Common myeloid progenitor, CD34-positive (primary cell): ENCODE results near the gene TMEM43.

Source experiments
- CTCF ChIA-PET: fragments of 350-600 bp; sonication (Branson Sonifier 250); formaldehyde crosslinking; loops from one replicate; lab custom pipeline; 2021; ENCODE audit warnings: antibody characterized with exemption; lab: Charles Lee
- POLR2A ChIA-PET: fragments of 350-600 bp; sonication (Branson Sonifier 250); formaldehyde crosslinking; loops from one replicate; lab custom pipeline; 2021; ENCODE audit warnings: antibody characterized with exemption; lab: Charles Lee
- DNase-seq, 3 donors: peaks; one replicate each; pipeline versions ENCODE4 v3.0.0 to v3.0.0-alpha.2; 2013
- H3K27ac ChIP-seq, 2 experiments: 1 replicate in 1 of 2; 2 replicates in 1 of 2; pipeline ENCODE4 v1.7.0; 2013; ENCODE audit warnings: inconsistent platforms in 2 of 2, low read length in 2 of 2, mild to moderate bottlenecking in 2 of 2, low read depth in 1 of 2, moderate library complexity in 1 of 2; ENCODE audit not compliant: severe bottlenecking in 2 of 2, insufficient read depth in 1 of 2, poor library complexity in 1 of 2
- H3K27me3 ChIP-seq, 5 experiments: replicated peaks in 2 of 5; 1 replicate in 3 of 5; 2 replicates in 2 of 5; pipeline versions ENCODE4 v1.6.1 to v1.7.0; 2013; ENCODE audit warnings: low read length in 4 of 5, mild to moderate bottlenecking in 2 of 5, moderate library complexity in 2 of 5, inconsistent platforms in 1 of 5; ENCODE audit not compliant: insufficient read depth in 5 of 5, control insufficient read depth in 4 of 5
- H3K36me3 ChIP-seq, 4 experiments: 1 replicate in 2 of 4; 2 replicates in 2 of 4; pipeline versions ENCODE4 v1.6.1 to v1.7.0; 2013; ENCODE audit warnings: low read length in 3 of 4, control low read depth in 1 of 4, mild to moderate bottlenecking in 1 of 4; ENCODE audit not compliant: control insufficient read depth in 4 of 4, insufficient read depth in 4 of 4
- H3K4me1 ChIP-seq, 4 experiments: 1 replicate in 3 of 4; 2 replicates in 1 of 4; pipeline versions ENCODE4 v1.6.1 to v1.7.1; 2013; ENCODE audit warnings: low read length in 3 of 4, mild to moderate bottlenecking in 3 of 4, control low read depth in 1 of 4, inconsistent platforms in 1 of 4, moderate library complexity in 1 of 4; ENCODE audit not compliant: control insufficient read depth in 4 of 4, insufficient read depth in 4 of 4; ENCODE audit errors: control extremely low read depth in 1 of 4
- H3K4me3 ChIP-seq, 7 experiments: 1 replicate in 4 of 7; 2 replicates in 3 of 7; pipeline versions ENCODE4 v1.5.1 to v1.7.0; 2013; ENCODE audit warnings: mild to moderate bottlenecking in 7 of 7, low read length in 6 of 7, moderate library complexity in 6 of 7, inconsistent platforms in 2 of 7, low read depth in 2 of 7, control low read depth in 1 of 7; ENCODE audit not compliant: insufficient read depth in 4 of 7, control insufficient read depth in 1 of 7; ENCODE audit errors: extremely low read depth in 1 of 7
- H3K9me3 ChIP-seq, 5 experiments: 1 replicate in 4 of 5; 2 replicates in 1 of 5; pipeline versions ENCODE4 v1.6.1 to v1.7.1; 2013; ENCODE audit warnings: low read length in 4 of 5, mild to moderate bottlenecking in 2 of 5, inconsistent platforms in 1 of 5, low read depth in 1 of 5, moderate library complexity in 1 of 5; ENCODE audit not compliant: control insufficient read depth in 4 of 5, insufficient read depth in 2 of 5; ENCODE audit errors: control extremely low read depth in 1 of 5
- WGBS: methylation state at CpG from one replicate; pipeline ENCODE4 v1.1.5; 2013; ENCODE audit not compliant: insufficient coverage; 5-methylcytosine and 5-hydroxymethylcytosine counted together

Gene TMEM43

DNA sequence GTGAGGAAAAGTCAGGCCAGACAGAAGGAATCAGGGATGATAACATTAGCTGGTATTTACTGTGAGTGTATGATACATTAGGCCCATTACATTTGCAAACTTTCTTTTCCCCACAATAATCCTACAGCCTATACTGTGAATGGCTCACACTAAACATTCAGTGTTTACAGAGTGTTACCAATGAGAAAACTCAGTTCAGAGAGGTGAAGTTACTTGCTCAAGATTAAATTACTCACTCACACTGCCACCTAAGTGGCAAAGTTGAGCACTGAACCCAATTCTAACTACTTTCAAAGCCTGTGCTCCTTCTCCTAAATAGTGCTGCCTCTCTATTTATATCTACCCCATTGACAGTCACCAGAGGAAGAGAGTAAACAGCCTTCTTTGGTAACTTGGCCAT lies 45.0 kb downstream of the TMEM43 start:
- no peak overlapping the region for H3K27ac ChIP-seq
- peaks cover 0 to 2% (median 0%) of the 10 kb centered on the region in 5 experiments for H3K27me3 ChIP-seq
- H3K36me3 ChIP-seq: peaks cover 35 to 77% (median 58%) of the 10 kb centered on the region in 4 experiments
- no peak overlapping the region for H3K4me3 ChIP-seq
- ChIA-PET CTCF (interaction anchor here (1.1 to 1.6 kb wide), 3 partner anchors 12 to 17 kb away, joined by 3 to 4 read pairs (median 3); no protein-coding TSS in a partner anchor), POLR2A (no interaction called here)
- DNase-seq: no peak
- H3K9me3 ChIP-seq: peaks cover 0 to 3% (median 0%) of the 10 kb centered on the region in 5 experiments
- peaks cover 0 to 3% (median 2%) of the 10 kb centered on the region in 4 experiments for H3K4me1 ChIP-seq

DNA sequence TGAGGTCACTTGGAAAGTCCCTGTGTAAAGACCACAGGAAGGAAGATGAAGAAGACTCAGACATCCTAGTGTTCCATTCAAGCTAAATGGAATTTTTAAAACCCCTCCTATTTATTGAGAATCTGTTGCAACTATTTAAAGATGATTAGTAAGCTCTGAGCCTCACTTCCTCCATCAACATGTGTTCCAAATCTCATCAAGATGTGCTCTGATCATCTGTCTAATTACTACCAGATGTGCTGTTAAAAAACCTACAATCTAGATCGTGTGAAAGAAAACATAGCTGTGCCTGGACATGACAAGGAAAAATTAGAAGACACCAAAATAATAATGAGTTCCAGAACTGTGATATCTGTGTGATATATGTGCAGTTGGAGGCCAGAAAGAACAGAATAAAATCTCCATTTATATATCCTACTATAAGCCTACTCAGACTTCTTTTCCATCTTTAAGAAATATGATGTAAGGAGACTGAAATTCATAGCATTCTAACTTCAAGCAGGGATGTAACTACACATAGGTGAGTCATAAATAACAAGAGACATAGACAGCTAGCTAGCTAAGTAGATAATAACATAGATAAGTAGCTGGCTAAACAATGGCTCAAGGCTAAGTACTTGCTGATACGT lies 45.8 kb downstream of the TMEM43 start:
- peaks cover 35 to 69% (median 50%) of the 10 kb centered on the region in 4 experiments for H3K36me3 ChIP-seq
- WGBS: no CpG with 5 or more reads among the region's 2 CpGs
- no peak overlapping the region for H3K27ac ChIP-seq
- no peaks in the 10 kb centered on the region for H3K9me3 ChIP-seq
- H3K4me3 ChIP-seq: no peak overlapping the region
- ChIA-PET CTCF (interaction anchor here (0.8 to 1.6 kb wide), 6 partner anchors 13 to 29 kb away, joined by 3 to 4 read pairs (median 3); no protein-coding TSS in a partner anchor), POLR2A (no interaction called here)
- H3K27me3 ChIP-seq: peaks cover 0 to 3% (median 0%) of the 10 kb centered on the region in 5 experiments
- no peak for DNase-seq
- H3K4me1 ChIP-seq: peaks cover 0 to 11% (median 9%) of the 10 kb centered on the region in 4 experiments

DNA sequence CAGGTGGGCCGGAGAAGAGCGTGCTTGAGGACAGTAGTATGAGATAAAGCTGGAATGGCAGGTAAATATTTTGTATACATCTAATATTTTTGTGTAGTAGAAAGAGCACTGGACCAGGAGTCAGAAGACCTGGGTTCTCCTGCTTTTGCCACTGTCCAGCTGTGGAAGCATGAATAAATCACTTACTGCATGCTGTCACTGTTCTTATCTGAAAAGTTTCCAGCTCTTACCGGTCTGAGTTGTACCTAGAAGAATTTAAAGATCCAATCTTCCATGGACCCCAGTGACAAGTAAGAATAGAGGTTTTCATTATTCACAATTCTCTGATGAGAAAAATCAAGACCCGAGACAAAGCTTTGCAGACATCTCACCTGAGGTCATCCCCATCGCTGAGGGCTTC lies 47.6 kb downstream of the TMEM43 start:
- CTCF ChIA-PET: interaction anchor here (0.8 kb wide), 1 partner anchor 19 kb away, joined by 3 read pairs; no protein-coding TSS in a partner anchor
- peaks cover 0 to 3% (median 0%) of the 10 kb centered on the region in 5 experiments for H3K27me3 ChIP-seq
- peaks cover 23 to 52% (median 40%) of the 10 kb centered on the region in 4 experiments for H3K36me3 ChIP-seq
- H3K4me1 ChIP-seq: peaks cover 3 to 24% (median 20%) of the 10 kb centered on the region in 4 experiments
- no peak overlapping the region for H3K27ac ChIP-seq
- no peak for DNase-seq
- POLR2A ChIA-PET: interaction anchor here (0.5 kb wide), 1 partner anchor 480 kb away, joined by 3 read pairs; no protein-coding TSS in a partner anchor
- no peaks in the 10 kb centered on the region for H3K9me3 ChIP-seq
- 97% methylated on average over 5 of the region's 5 CpGs for WGBS
- no peak overlapping the region for H3K4me3 ChIP-seq

DNA sequence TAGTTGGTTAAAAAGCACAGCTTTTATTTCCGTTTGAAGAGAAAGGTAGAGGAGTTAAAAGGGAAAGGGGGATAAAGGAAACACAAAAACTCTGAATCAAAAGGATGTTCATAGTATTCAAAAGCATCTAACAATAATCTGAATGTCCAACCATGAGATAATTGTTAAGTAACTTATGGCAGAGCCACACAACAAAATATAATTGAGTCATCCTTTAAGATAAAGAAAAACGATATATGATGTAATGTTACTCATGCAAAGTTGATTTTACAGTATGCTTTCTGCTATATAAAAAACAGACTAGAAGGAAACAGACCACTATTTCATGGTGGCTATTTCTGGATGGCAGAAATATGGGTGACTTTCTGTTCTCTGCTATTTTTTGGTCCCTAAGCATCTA lies 49.6 kb downstream of the TMEM43 start:
- no peak overlapping the region for H3K27ac ChIP-seq
- DNase-seq: no peak
- no peak overlapping the region for H3K4me3 ChIP-seq
- H3K4me1 ChIP-seq: peaks cover 13 to 37% (median 28%) of the 10 kb centered on the region in 4 experiments
- peaks cover 0 to 3% (median 0%) of the 10 kb centered on the region in 5 experiments for H3K27me3 ChIP-seq
- H3K9me3 ChIP-seq: no peaks in the 10 kb centered on the region
- CTCF ChIA-PET: interaction anchor here (1.1 to 2.2 kb wide), 3 partner anchors 10 to 278 kb away, joined by 3 to 8 read pairs (median 3); no protein-coding TSS in a partner anchor
- POLR2A ChIA-PET: no interaction called here
- peaks cover 13 to 33% (median 25%) of the 10 kb centered on the region in 4 experiments for H3K36me3 ChIP-seq
- WGBS: no CpG with 5 or more reads among the region's 2 CpGs

GRCh38 chr3:14175383-14176037 lies 50.7 kb downstream of the TMEM43 start:
- ChIA-PET POLR2A (interaction anchor here (1.9 kb wide), 1 partner anchor 31 kb away, joined by 4 read pairs; no protein-coding TSS in a partner anchor), CTCF (interaction anchor here (0.7 to 2.2 kb wide), 5 partner anchors 11 to 36 kb away, joined by 3 to 8 read pairs (median 3); no protein-coding TSS in a partner anchor)
- Histone ChIP-seq H3K4me3 (peak overlapping the region in 1 of 7 experiments; percentile 29), H3K36me3 (peaks cover 10 to 24% (median 17%) of the 10 kb centered on the region in 4 experiments), H3K27ac (no peak overlapping the region), H3K9me3 (no peaks in the 10 kb centered on the region), H3K27me3 (peaks cover 0 to 3% (median 0%) of the 10 kb centered on the region in 5 experiments), H3K4me1 (peaks cover 16 to 39% (median 32%) of the 10 kb centered on the region in 4 experiments)
- peak; percentile 74 to 92 (median 89) for DNase-seq
- 0% methylated on average over 1 of the region's 3 CpGs for WGBS

DNA sequence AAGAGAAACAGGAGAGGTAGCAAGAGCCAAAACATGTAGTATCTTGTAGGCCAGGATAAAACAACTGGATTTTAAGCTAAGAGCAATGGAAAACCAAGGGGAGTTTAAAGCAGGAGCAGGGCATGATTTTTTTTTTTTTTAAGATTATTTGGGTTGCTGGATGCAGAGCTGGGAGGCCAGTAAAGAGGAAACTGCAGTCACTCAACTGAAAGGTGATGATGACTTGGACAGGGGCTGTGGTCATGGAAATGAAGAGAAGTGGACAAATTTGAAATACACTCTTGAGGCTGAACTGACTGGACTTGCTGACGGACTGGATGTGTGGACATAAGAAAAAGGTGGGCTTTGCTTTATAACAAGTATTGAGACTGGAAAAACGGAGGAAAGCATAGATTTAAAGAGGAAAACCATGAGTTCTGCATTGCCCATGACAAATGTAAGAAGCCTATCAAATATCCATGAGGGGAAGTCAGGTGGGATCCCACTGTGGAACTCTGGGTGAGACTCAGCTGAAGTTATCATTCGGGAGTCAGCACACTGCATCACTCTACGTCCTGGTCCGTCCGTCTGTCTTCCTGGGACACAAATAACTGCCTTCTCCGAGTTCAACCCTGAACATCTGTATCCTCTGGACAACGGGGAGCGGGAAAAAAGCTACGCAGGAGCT lies 52.9 kb downstream of the TMEM43 start:
- POLR2A ChIA-PET: interaction anchor here (0.6 to 1.6 kb wide), 5 partner anchors 12 to 921 kb away, joined by 3 to 8 read pairs (median 6); partner anchors contain the start of gene RBSN
- H3K4me1 ChIP-seq: peaks cover 16 to 39% (median 32%) of the 10 kb centered on the region in 4 experiments
- DNase-seq: peak in 2 of 3 donors; percentile 8 to 29

More for the DNA sequence above, 52.9 kb downstream of the TMEM43 start:
- peak overlapping the region; percentile 96 to 98 for H3K27ac ChIP-seq
- CTCF ChIA-PET: interaction anchor here (0.6 to 1.7 kb wide), 6 partner anchors 25 to 55 kb away, joined by 3 to 5 read pairs (median 3); partner anchors contain the start of genes CHCHD4 and TMEM43
- H3K4me3 ChIP-seq: peak overlapping the region; percentile 83 to 98 (median 93)
- H3K9me3 ChIP-seq: no peaks in the 10 kb centered on the region
- peaks cover 0 to 3% (median 0%) of the 10 kb centered on the region in 5 experiments for H3K27me3 ChIP-seq
- 8% methylated on average over 10 of the region's 10 CpGs for WGBS
- H3K36me3 ChIP-seq: peaks cover 4 to 21% (median 11%) of the 10 kb centered on the region in 4 experiments
